Adrenal gland (tissue), 12 donors: ENCODE measurements around the gene SACS. TPM values are rescaled to one million over a fixed set of nuclear protein-coding genes. Genes with fewer than 3 reads are reported as not detected.

Source experiments
- DNase-seq, 7 donors: peaks; one replicate each; pipeline ENCODE4 v3.0.0-alpha.2; 2019 to 2020
- H3K27ac ChIP-seq, 5 donors: fragments of 200-600 bp; sonication (generic) in 4 of 5; 1 replicate in 3 of 5; 2 replicates in 2 of 5; pipeline versions ENCODE4 v1.5.1 to v1.8.0; 2016 to 2020; ENCODE audit warnings: mild to moderate bottlenecking in 1 of 5
- H3K27me3 ChIP-seq: fragments of 200-600 bp; 2 replicates; pipeline ENCODE4 v1.8.0; 2021
- H3K36me3 ChIP-seq, 2 donors: fragments of 200-600 bp; replicated peaks in 1 of 2; 1 replicate in 1 of 2; 2 replicates in 1 of 2; pipeline versions ENCODE4 v1.5.1 to v1.8.0; 2018 to 2022
- H3K4me1 ChIP-seq, 2 donors: fragments of 200-600 bp; replicated peaks in 1 of 2; 1 replicate in 1 of 2; 2 replicates in 1 of 2; pipeline versions ENCODE4 v1.5.1 to v1.8.0; 2018 to 2021
- H3K4me3 ChIP-seq, 4 donors: fragments of 200-600 bp; sonication (generic) in 3 of 4; one replicate each; pipeline ENCODE4 v1.5.1; 2016 to 2018
- H3K9me3 ChIP-seq, 3 donors: fragments of 200-600 bp; sonication (generic) in 1 of 3; replicated peaks in 1 of 3; 1 replicate in 2 of 3; 2 replicates in 1 of 3; pipeline versions ENCODE4 v1.5.1 to v1.8.0; 2016 to 2021
- POLR2A ChIP-seq, 2 donors: fragments of 450-650 bp; IDR thresholded peaks; one replicate each; pipeline ENCODE4 v1.6.1; 2017; ENCODE audit warnings: antibody characterized with exemption in 2 of 2, mild to moderate bottlenecking in 2 of 2, moderate library complexity in 1 of 2
- WGBS, 4 donors: extraction: QIAGEN DNeasy Blood & Tissue Kit in 2 of 4; methylation state at CpG; one replicate each; pipeline versions ENCODE4 v1.1.5 to v1.1.7; 2013 to 2017; 5-methylcytosine and 5-hydroxymethylcytosine counted together
- intact Hi-C, 2 donors: fragments of 100-400 bp; cut with DNase I; formaldehyde crosslinking; loops; one replicate each; pipeline versions ENCODE4 v1.14.1 to v1.15.0; 2022 to 2023
- polyA plus RNA-seq, 3 donors: library from polyadenylated mRNA; stranded (reverse); fragments of 200-250 nt in 2 of 3; fragments of 350-450 nt in 1 of 3; fragmentation: Illumina TruSeq in 1 of 3; extraction: RNeasy Lipid Tissue Mini Kit (QIAGEN cat#74804) in 1 of 3; gene quantifications; one replicate each; pipeline ENCODE4 v1.2.3, GENCODE V29; 2013 to 2014
- total RNA-seq, 9 donors: library from RNA; depleted of rRNA in 4 of 9; stranded (reverse); fragments of >200 nt in 4 of 9; fragments of 120-200 nt in 1 of 9; fragmentation: NEBNext Ultra II Directional in 1 of 9; extraction: Animal tissue kit (Norgen Biotek cat#: 25700) in 1 of 9; gene quantifications; one replicate each; pipeline versions ENCODE4 v1.1.0 to v1.2.4, GENCODE V29; 2013 to 2023
- TF ChIP-seq, protein P1 (sequence below), 6 experiments: fragments of 450-650 bp in 4 of 6; fragments of 200-600 bp in 2 of 6; sonication (generic) in 1 of 6; IDR thresholded peaks; 1 replicate in 5 of 6; 2 replicates in 1 of 6; pipeline versions ENCODE4 v1.5.1 to v1.8.0; 2016 to 2021; ENCODE audit warnings: antibody characterized with exemption in 6 of 6, mild to moderate bottlenecking in 2 of 6, moderate library complexity in 1 of 6
- donor health status: healthy with polysubstance abuse.
- donor health status: Bipolar disorder and iron deficiency.
- donor health status: DM: yes; HTN: yes; CAD: no.
- donor health status: DM: no; HTN: no; CAD: no.
- donor health status: DM: no; HTN: no; CAD: no.
- donor health status: DM: yes; HTN: yes; CAD: no.

Gene SACS
- total and polyA plus RNA-seq, 12 donors, result 5.6 to 41.6 (median 7.5) TPM

DNA sequence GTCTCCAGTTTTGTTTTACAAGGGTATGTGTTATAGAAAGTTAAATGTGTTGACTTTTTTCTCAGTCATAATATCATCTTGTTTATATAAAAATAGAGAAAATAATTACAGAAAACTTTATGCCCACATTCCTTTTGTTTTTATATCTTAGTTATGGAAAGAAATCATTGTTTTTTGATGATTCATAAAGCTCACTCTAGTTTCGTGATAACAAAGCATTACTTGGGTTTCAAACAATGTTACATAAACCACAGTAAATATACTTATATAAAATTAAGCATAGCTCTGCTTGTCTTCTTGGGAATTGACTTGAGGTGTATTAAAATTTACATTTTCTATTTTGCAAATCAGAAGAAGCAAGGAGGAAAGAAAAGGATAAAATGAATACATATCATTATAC lies 140.9 kb downstream of the SACS start:
- no peak for DNase-seq
- H3K9me3 ChIP-seq, result no peaks in the 10 kb centered on the region
- 63 to 80% (median 72%) methylated on average over 1 of the region's 1 CpG for WGBS, 4 donors
- H3K27me3 ChIP-seq, result no peaks in the 10 kb centered on the region
- H3K27ac ChIP-seq, result no peak overlapping the region
- H3K36me3 ChIP-seq, result no peaks in the 10 kb centered on the region
- no peak for TF ChIP-seq POLR2A (IDR thresholded peaks at IDR 0.05)
- TF ChIP-seq, protein P1, sequence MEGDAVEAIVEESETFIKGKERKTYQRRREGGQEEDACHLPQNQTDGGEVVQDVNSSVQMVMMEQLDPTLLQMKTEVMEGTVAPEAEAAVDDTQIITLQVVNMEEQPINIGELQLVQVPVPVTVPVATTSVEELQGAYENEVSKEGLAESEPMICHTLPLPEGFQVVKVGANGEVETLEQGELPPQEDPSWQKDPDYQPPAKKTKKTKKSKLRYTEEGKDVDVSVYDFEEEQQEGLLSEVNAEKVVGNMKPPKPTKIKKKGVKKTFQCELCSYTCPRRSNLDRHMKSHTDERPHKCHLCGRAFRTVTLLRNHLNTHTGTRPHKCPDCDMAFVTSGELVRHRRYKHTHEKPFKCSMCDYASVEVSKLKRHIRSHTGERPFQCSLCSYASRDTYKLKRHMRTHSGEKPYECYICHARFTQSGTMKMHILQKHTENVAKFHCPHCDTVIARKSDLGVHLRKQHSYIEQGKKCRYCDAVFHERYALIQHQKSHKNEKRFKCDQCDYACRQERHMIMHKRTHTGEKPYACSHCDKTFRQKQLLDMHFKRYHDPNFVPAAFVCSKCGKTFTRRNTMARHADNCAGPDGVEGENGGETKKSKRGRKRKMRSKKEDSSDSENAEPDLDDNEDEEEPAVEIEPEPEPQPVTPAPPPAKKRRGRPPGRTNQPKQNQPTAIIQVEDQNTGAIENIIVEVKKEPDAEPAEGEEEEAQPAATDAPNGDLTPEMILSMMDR (IDR thresholded peaks at IDR 0.05), result no peak
- intact Hi-C loops, result no loop called here
- no peaks in the 10 kb centered on the region for H3K4me1 ChIP-seq
- H3K4me3 ChIP-seq, result no peak overlapping the region

DNA sequence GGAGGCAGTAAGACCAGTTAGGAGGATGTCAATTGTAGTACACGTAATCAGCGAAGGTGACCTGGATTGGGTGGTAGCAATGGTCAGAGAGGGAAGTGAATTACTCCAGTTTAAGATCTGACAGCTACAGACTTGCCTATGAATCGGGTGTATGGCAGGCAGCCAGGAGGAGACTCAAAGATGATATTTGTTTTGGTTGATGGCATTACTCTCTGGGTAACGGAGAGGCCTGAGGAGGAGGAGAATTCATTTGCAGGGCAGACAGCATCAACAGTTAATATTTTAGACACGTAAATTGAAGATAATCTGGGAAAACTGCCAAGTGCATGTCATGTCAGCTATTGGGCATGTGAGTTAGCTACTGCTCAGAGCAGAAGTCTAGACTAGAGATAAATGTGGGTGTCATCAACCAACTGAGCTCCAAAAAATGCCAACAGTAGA lies 143.6 kb downstream of the SACS start:
- H3K27ac ChIP-seq, result no peak overlapping the region

DNA sequence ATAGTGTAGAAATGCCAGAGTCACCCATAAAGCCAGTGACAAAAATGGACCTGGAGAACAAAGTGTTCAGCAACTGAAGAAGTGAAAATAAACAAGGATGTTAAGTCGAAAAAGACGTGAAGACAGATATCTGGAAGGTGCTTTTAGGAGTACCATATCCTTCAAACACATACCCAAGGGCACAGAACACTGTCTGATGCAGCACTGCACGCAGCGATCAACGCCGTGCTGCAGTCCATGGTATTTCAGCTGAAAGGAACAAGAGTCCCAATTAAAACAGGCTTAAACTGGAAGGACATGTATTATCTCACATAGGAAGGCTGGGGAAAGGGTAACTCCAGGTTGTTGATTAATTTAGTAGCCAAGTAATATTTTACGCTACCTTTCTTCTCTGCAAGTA lies 144.5 kb downstream of the SACS start:
- no peaks in the 10 kb centered on the region for H3K4me1 ChIP-seq
- intact Hi-C loops, result no loop called here
- no peak for TF ChIP-seq POLR2A (IDR thresholded peaks at IDR 0.05)
- TF ChIP-seq, protein P1 (IDR thresholded peaks at IDR 0.05), result no peak
- H3K9me3 ChIP-seq, result no peaks in the 10 kb centered on the region
- H3K27ac ChIP-seq, result peak overlapping the region in 1 of 5 donors; percentile 16
- no peak for DNase-seq
- no peaks in the 10 kb centered on the region for H3K27me3 ChIP-seq
- no peaks in the 10 kb centered on the region for H3K36me3 ChIP-seq
- no peak overlapping the region for H3K4me3 ChIP-seq
- WGBS, 4 donors, result 66 to 72% (median 69%) methylated on average over 7 of the region's 7 CpGs

More for the DNA sequence above, 143.6 kb downstream of the SACS start:
- Histone ChIP-seq H3K4me1 (no peaks in the 10 kb centered on the region), H3K27me3 (no peaks in the 10 kb centered on the region), H3K36me3 (no peaks in the 10 kb centered on the region), H3K4me3 (no peak overlapping the region), H3K9me3 (no peaks in the 10 kb centered on the region)
- WGBS, 4 donors, result 40 to 50% (median 45%) methylated on average over 5 of the region's 5 CpGs
- intact Hi-C loops, result no loop called here
- TF ChIP-seq, protein P1 (IDR thresholded peaks at IDR 0.05), result no peak
- TF ChIP-seq POLR2A (IDR thresholded peaks at IDR 0.05), result no peak
- peak in 1 of 7 donors; percentile 5 for DNase-seq

DNA sequence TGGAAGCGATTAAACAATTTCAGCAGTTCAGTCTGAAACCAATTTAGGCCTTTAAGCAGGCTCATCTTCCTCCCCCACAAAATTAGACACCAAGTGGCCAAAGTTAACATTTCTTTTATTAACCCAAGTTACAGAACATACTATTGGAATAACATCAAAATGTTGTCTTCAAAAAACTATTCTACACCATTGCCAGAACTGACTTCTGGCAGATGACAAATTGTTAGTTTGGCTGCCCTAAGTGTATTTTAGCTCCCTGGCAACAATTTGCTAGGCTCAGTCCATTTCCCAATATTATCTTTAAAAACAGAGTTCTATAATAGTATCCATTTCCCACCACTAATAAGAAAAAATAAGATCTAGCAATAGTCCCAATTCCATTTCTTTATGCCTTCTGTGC lies 144.9 kb downstream of the SACS start:
- Histone ChIP-seq H3K27ac (no peak overlapping the region), H3K9me3 (no peaks in the 10 kb centered on the region), H3K4me1 (no peaks in the 10 kb centered on the region), H3K4me3 (no peak overlapping the region), H3K36me3 (no peaks in the 10 kb centered on the region), H3K27me3 (no peaks in the 10 kb centered on the region)
- intact Hi-C loops, result no loop called here
- DNase-seq, result no peak
- 79 to 91% (median 85%) methylated on average over 1 of the region's 1 CpG for WGBS, 4 donors
- TF ChIP-seq POLR2A (IDR thresholded peaks at IDR 0.05), result no peak
- TF ChIP-seq, protein P1 (IDR thresholded peaks at IDR 0.05), result no peak
